GM18861 (cell line): ENCODE data around the gene SLC12A1.
"Not testable (repeated sequence)": the region's sequence is repeated elsewhere in the genome, so short reads cannot be mapped to it uniquely, and the experiment has no call there.

Experiments used
- ATAC-seq: cut with Tn5 transposase; IDR thresholded peaks from one replicate; pipeline ENCODE4 v1.9.1; 2021; ENCODE audit not compliant: unreplicated experiment

SLC12A1 gene

GRCh38 chr15:48306639-48307038 lies 100.5 kb downstream of the SLC12A1 start:
- no peak for ATAC-seq

DNA sequence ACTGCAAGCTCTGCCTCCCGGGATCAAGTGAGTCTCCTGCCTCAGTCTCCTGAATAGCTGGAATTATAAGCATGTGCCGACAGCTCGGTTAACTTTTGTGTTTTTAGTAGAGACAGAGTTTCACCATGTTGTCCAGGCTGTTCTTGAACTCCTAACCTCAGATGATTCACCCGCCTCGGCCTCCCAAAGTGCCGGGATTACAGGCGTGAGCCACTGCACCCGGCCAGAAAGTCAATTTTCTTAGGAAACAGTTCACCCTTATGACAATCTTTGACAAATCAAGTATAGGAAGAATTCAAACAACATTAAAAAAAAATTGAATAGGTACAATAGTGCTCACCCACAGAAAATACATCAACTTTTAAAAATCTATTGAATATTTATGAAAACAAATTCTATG lies 101.5 kb downstream of the SLC12A1 start:
- no peak for ATAC-seq

DNA sequence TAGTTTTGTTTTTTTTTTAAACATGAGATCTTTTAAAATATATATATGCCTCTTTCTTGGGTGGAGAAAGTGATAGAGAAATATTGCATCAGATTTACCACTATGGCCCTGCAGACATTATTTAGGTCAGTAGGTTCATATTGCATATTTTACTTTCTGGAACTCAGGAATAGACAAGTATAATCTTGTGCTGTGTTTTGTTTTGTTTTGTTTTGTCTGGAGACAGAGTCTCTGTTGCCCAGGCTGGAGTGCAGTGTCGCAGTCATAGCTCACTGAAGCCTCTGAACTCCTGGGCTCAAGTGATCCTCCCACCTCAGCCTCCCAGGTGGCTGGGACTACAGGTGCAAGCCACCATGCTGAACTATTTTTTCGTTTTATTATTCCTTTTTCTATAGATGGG lies 103.6 kb downstream of the SLC12A1 start:
- ATAC-seq, result no peak

GRCh38 chr15:48313216-48313615 lies 107.1 kb downstream of the SLC12A1 start:
- no peak for ATAC-seq

DNA sequence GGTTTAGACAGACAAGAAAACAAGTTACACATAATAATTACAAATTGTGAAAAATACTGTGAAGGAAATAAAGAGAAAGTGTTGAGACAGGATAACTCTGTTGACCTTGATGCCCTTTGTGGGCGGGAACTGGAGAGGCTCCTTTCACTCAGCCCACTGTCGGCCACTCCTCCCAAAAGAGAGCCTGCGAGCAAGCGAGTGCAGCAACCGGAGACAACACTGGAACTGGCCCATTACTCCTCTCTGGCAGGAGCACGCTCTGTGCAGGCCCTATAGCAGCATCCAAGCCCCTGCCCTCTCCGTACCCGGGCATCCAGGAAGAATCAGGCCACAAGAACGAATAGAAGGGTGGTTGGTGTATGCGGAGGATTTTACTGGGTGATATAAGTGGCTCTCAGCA lies 108.9 kb downstream of the SLC12A1 start:
- ATAC-seq, result no peak

DNA sequence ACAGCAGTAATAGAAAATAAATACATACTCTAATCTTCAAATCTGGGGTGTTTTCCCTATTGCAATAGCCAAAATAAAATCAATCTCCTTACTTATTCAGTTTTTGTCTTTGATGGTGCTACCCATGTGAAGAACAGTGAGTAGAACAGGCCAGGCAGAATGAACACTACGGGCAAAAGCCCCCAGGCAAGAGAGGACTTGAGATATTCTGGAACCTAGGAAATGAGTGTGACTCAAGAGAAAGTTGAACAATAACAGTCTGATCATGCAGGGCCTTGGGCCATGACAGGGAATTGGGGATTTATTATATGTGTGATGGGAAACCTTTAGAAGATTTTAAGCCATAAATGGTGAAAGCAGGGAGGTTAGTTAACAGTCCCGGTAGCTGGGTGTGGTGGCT lies 111.1 kb downstream of the SLC12A1 start:
- ATAC-seq, result no peak

GRCh38 chr15:48318131-48318530 lies 112.0 kb downstream of the SLC12A1 start:
- ATAC-seq, result no peak

DNA sequence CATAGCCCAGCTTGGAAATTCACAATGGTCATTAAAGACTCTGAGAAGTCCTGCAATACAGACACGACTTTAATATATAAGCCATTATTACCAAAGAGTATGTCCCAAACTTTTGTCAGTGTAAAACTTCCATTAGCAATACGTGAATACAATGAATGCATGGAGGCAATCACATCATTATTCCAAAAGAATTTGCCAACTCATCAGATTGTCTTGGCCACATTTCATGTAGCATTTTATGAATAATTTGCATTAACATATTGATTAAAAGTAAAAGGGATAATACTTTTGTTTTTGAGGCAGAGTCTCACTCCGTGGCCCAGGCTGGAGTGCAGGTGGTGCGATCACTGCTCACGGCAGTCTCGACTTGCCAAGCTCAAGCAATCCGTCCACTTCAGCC lies 117.2 kb downstream of the SLC12A1 start:
- no peak for ATAC-seq

GRCh38 chr15:48324949-48325348 lies 118.8 kb downstream of the SLC12A1 start:
- ATAC-seq, result no peak

DNA sequence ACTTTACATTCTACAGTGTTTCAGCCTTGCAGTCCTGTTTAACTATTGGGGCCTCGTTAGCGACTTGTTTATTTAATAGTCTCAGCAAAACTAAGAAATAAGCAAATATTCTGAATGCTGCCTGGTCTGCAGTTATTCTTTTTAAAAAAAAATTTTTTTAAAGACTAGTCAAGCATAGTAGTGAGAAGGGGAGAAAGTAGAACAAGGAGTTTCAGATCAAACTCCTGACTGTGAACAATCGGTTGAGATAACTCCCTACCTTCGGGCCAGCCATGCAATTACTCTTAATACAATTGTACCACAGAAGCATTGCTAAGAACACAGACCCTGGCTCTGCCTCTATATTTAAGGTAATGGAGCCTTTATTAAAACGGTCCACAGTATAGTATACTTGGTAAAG lies 119.3 kb downstream of the SLC12A1 start:
- ATAC-seq, result no peak

DNA sequence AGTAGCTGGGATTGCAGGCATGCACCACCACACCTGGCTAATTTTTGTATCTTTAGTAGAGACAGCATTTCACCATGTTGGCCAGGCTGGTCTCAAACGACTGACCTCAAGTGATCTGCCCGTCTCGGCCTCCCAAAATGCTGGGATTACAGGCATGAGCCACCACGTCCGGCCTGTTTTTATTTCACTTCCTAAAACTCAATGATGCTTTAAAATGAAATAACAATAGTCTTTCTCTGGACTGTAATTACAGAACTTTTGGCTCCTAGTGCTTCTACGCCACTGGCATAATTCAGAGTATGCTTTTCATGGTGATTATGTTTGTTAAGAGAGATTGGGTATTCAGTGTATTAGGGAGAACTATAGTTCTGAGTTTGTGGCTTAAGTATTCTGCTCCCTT lies 120.1 kb downstream of the SLC12A1 start:
- not testable (repeated sequence) for ATAC-seq

DNA sequence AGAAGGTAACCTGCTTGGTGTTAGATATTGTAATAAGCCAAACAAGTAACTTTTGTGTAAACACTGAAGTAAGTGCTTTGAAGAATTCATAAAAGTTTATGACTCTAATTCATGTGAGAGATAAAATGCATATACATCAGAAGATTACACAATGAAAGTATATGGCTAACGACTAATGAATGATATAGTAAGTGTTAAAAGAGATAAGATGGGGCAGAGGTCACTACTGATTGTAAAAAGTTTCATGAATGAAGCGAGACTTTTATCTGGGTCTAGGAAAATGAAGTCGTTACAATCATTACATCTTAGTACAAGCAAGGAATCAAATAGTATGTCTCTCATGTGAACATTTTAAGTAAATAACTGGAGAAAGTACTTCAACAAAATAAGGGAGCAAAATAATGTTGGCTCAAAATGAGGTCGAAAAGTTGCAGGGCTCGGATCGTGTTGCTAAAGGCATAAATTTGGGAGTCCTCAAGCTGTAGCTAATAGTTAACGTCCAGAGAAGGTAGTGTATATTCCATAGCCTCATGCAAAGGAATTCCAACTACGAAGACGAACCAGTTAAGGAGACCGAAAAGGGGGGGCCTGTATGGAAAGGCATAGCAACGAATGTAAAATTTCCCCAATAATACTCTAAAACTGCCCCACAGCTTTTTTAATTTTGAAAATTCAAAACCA lies 124.1 kb downstream of the SLC12A1 start:
- no peak for ATAC-seq

DNA sequence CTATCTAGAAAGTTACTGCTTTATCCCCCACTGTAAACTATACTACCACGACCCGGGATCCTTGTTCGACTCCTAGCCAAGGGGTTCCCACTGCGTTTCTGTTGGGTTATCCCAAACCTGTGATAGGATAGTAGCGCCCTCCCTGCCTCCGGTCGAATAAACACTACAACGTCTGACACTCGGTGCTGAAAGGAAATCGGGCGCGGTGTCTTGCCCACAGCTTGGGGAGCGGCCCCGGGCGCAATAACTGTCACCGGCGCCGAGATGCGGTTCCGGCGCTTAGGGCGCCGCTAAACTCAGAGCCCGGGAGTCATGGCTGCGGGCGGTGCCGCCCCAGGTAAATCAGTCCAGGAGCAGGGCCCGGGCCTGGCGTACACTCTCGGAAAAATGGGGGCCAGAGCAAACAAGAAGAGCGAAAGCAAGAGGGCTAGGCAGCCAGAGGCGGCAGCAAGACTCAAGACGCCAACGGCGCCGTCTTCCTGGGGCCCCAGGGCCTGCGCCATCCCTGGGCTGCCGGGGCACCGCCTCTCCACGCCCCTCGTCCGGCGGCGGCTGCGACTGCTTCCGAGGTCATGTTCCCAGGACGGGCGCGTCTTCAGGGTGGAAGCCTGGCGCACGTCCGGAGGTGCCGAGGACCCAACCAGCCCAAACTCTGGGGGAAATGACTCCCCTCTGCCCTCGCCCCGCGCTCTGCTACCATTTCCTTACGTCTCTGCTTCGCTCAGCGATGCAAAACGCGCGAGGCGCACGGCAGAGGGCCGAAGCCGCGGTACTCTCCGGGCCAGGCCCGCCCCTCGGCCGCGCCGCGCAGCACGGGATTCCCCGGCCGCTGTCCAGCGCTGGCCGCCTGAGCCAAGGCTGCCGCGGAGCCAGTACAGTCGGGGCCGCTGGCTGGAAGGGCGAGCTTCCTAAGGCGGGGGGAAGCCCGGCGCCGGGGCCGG lies 125.0 kb downstream of the SLC12A1 start, which contains the start of gene DUT:
Gene DUT (plus strand): TSS at position 575 of the 941 bp plus-strand sequence. CDS start 87 bp downstream, at position 662.
- ATAC-seq, result peak; percentile 82

GRCh38 chr15:48331796-48332641 lies 125.9 kb downstream of the SLC12A1 start:
- peak; percentile 25 for ATAC-seq

DNA sequence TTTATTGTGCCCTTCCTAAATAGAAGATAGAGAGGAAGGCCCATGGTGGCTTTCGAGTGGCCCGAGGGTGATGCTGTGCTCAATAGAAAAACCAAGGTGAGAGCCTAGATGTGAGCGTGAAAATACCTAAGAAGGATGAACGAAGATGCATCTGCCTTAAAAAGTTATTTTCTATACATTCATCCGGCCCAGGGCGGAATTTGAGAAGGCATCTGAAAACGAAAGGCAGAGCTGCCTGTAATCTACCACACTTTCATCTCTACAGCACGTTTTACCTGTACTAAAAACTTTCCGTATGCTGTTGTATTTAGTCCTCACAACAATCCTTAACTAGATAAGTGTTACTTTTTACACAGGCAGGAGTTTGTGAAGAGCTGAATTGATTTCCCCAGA lies 126.5 kb downstream of the SLC12A1 start:
- ATAC-seq, result no peak

- no peak for ATAC-seq
Observed at GRCh38 chr15:48333540-48333939, 127.4 kb downstream of the SLC12A1 start.

- no peak for ATAC-seq
Observed at GRCh38 chr15:48334260-48334659, 128.2 kb downstream of the SLC12A1 start.

DNA sequence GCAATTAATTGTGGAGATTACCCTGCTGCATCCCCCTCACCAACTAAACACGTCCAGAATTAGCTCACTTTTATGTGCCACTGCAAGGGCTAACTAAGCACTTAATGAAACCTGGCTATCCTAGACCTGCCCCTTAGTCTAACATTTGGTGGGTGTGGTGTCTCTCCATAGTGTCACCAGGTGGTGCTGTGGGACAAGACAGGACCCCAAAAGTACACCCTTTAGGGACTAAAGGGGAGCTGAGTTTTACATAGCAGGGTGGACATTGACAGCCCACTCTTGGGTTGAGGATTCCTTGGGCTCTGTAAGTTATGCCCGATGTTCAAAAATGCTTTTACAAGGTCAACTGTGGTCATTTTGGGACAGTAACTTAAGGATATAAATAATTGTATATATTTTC lies 130.8 kb downstream of the SLC12A1 start:
- no peak for ATAC-seq

DNA sequence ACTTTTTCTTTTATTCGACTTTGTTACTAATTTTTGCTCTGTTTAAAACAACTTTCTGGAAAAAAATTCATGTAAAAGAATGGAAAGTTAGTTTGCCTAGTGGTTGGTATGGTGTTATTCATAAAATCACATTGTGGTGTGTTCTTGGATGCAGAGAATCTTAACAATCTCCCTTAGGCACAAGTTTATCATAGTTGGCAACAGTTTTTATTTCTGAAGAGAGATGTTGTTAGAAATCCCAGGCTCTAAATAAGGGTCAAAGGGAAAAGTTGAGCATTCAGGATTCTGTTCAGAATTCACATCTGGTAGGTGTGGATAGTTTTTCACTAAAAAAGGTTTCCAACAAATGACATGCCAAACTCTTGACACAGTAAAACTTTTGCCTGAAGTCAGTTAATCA lies 131.5 kb downstream of the SLC12A1 start:
- ATAC-seq, result no peak

- no peak for ATAC-seq
Observed at GRCh38 chr15:48340111-48340510, 134.0 kb downstream of the SLC12A1 start.

GRCh38 chr15:48343865-48344264 lies 137.8 kb downstream of the SLC12A1 start:
- ATAC-seq, result no peak
